HepG2 (cell line): ENCODE data around the gene ARHGAP26. TPM values are rescaled to one million over a fixed set of nuclear protein-coding genes. Genes with fewer than 3 reads are reported as not detected.

Source experiments
- ATAC-seq: fragments of 200-7000 bp; cut with Tn5 transposase; 3 replicates; pipeline ENCODE4 v1.9.1; 2020; ENCODE audit warnings: mild to moderate bottlenecking, moderate library complexity
- BruUV-seq: library from RNA; stranded (reverse); fragments of 400-500 nt; replicated peaks from 2 replicates; lab custom pipeline; 2021; lab: Mats Ljungman, UMichigan
- CTCF ChIA-PET: fragments of 300-600 bp; formaldehyde crosslinking; extraction: SDS; loops from one replicate; lab custom pipeline; 2021; ENCODE audit warnings: low total read pairs, inconsistent platforms, low intra/inter-chr PET ratio; lab: Yijun Ruan, JAX
- POLR2A ChIA-PET: fragments of 350-600 bp; sonication (Branson Sonifier 250); formaldehyde crosslinking; loops from one replicate; lab custom pipeline; 2020; ENCODE audit warnings: antibody characterized with exemption, inconsistent platforms; lab: Yijun Ruan, JAX
- DNase-seq: peaks from one replicate; pipeline ENCODE4 v3.0.0-alpha.2; 2015; ENCODE audit warnings: low spot score
- FAIRE-seq: peaks from 3 replicates; lab custom pipeline; 2011; peaks lifted over from hg19 to GRCh38; lab: Jason Lieb, UNC
- H2AFZ ChIP-seq: one replicate; pipeline ENCODE4 v1.6.1; 2011; ENCODE audit warnings: low read length, inconsistent platforms
- H3K27ac ChIP-seq: fragments of 300-600 bp; 3 replicates; pipeline ENCODE4 v1.8.0; 2011; ENCODE audit warnings: mixed run types, mild to moderate bottlenecking, mixed read lengths, low read length, inconsistent platforms; ENCODE audit not compliant: insufficient read depth; ENCODE audit errors: extremely low read length
- H3K27me3 ChIP-seq, 2 experiments: fragments of 200-600 bp in 1 of 2; 2 replicates in 1 of 2; 3 replicates in 1 of 2; pipeline versions ENCODE4 v1.6.0 to v1.8.0; 2011; ENCODE audit warnings: low read length in 2 of 2, mild to moderate bottlenecking in 2 of 2, moderate library complexity in 2 of 2, inconsistent platforms in 1 of 2; ENCODE audit not compliant: insufficient read depth in 2 of 2, control insufficient read depth in 1 of 2
- H3K36me3 ChIP-seq, 2 experiments: fragments of 200-600 bp in 1 of 2; replicated peaks in 1 of 2; 2 replicates in 1 of 2; 3 replicates in 1 of 2; pipeline versions ENCODE4 v1.5.1 to v1.8.0; 2011; ENCODE audit warnings: low read length in 2 of 2, inconsistent platforms in 1 of 2; ENCODE audit not compliant: insufficient read depth in 2 of 2, control insufficient read depth in 1 of 2
- H3K4me1 ChIP-seq: 2 replicates; pipeline ENCODE4 v1.5.1; 2012; ENCODE audit warnings: low read length, inconsistent platforms; ENCODE audit not compliant: insufficient read depth
- H3K4me2 ChIP-seq: 2 replicates; pipeline ENCODE4 v1.6.0; 2011; ENCODE audit warnings: low read depth, low read length, inconsistent platforms
- H3K4me3 ChIP-seq, 3 experiments: fragments of 200-600 bp in 1 of 3; sonication (generic), shearing (Covaris generic) in 1 of 3; replicated peaks in 1 of 3; 2 replicates each; pipeline ENCODE4 v1.5.1; 2011 to 2016; ENCODE audit warnings: low read length in 3 of 3, inconsistent platforms in 2 of 3, low read depth in 2 of 3, mild to moderate bottlenecking in 2 of 3, control low read depth in 1 of 3, mixed read lengths in 1 of 3; ENCODE audit not compliant: insufficient read depth in 1 of 3
- H3K79me2 ChIP-seq: one replicate; pipeline ENCODE4 v1.6.1; 2011; ENCODE audit warnings: low read length, inconsistent platforms; ENCODE audit not compliant: insufficient read depth
- H3K9ac ChIP-seq: 2 replicates; pipeline ENCODE4 v1.6.0; 2011; ENCODE audit warnings: mild to moderate bottlenecking, low read depth, low read length, inconsistent platforms; ENCODE audit not compliant: insufficient read depth
- H3K9me3 ChIP-seq: 2 replicates; pipeline ENCODE4 v1.5.1; 2012; ENCODE audit warnings: mild to moderate bottlenecking, low read length
- H4K20me1 ChIP-seq: 2 replicates; pipeline ENCODE4 v1.6.0; 2011; ENCODE audit warnings: inconsistent platforms, mild to moderate bottlenecking, low read length, moderate library complexity; ENCODE audit not compliant: insufficient read depth
- FOXC1 ChIP-seq: sonication (generic); formaldehyde crosslinking; IDR thresholded peaks from 2 replicates; pipeline ENCODE4 v1.8.0; 2022; ENCODE audit warnings: mild to moderate bottlenecking, missing genetic modification reagents, borderline replicate concordance
- SRY ChIP-seq: sonication (generic); formaldehyde crosslinking; IDR thresholded peaks from 2 replicates; pipeline ENCODE4 v1.8.0; 2022; ENCODE audit warnings: mild to moderate bottlenecking, missing genetic modification reagents
- ZNF382 ChIP-seq: sonication (generic); formaldehyde crosslinking; IDR thresholded peaks from 2 replicates; pipeline ENCODE4 v1.5.0; 2020; ENCODE audit warnings: missing genetic modification reagents, mild to moderate bottlenecking, borderline replicate concordance
- WGBS: methylation state at CpG from one replicate; pipeline ENCODE4 v1.1.6; 2017; ENCODE audit warnings: low lambda C conversion rate; 5-methylcytosine and 5-hydroxymethylcytosine counted together
- in situ Hi-C: cut with HindIII; loops from 2 replicates; pipeline ENCODE4 v1.10.0; 2017; ENCODE audit warnings: low pct_unique_long_range_greater_than_20kb; ENCODE audit not compliant: extremely low pct_ligation_motif_present
- intact Hi-C: fragments of 100-400 bp; cut with micrococcal nuclease; formaldehyde crosslinking; loops from one replicate; pipeline ENCODE4 v1.10.0; 2022; ENCODE audit not compliant: unreplicated experiment
- polyA plus RNA-seq, 8 experiments: library from polyadenylated mRNA; depleted of rRNA in 3 of 8; stranded (reverse) in 7 of 8; unstranded in 1 of 8; fragments of >200 nt; fragmentation: Illumina TruSeq in 4 of 8; extraction: Trizol in 4 of 8; gene quantifications; 2 replicates each; pipeline versions ENCODE4 v1.2.1 to v1.2.3, GENCODE V29; 2011 to 2016; ENCODE audit warnings: low read depth in 4 of 8, missing spikeins in 1 of 8, mixed read lengths in 1 of 8; ENCODE audit not compliant: insufficient read depth in 1 of 8
- total RNA-seq, 5 experiments: library from RNA; depleted of rRNA; stranded (reverse); fragments of >200 nt; fragmentation: Illumina TruSeq; extraction: Trizol; gene quantifications; 2 replicates each; pipeline ENCODE4 v1.2.3, GENCODE V29; 2016; ENCODE audit warnings: low read depth in 1 of 5
- TF ChIP-seq, protein P1 (sequence below): sonication (generic); formaldehyde crosslinking; IDR thresholded peaks from 2 replicates; pipeline ENCODE4 v1.5.1; 2020; ENCODE audit warnings: missing genetic modification reagents, mild to moderate bottlenecking, borderline replicate concordance
- TF ChIP-seq, protein P2 (sequence below): sonication (generic); formaldehyde crosslinking; IDR thresholded peaks from 2 replicates; pipeline ENCODE4 v1.9.0; 2021; ENCODE audit warnings: missing genetic modification reagents, borderline replicate concordance

The ARHGAP26 gene
- total and polyA plus RNA-seq, 2 of the 13 experiments (the other 11 are each of a cell fraction or from before 2014, with no cell fraction given) = 9.6 to 18.2 TPM

DNA sequence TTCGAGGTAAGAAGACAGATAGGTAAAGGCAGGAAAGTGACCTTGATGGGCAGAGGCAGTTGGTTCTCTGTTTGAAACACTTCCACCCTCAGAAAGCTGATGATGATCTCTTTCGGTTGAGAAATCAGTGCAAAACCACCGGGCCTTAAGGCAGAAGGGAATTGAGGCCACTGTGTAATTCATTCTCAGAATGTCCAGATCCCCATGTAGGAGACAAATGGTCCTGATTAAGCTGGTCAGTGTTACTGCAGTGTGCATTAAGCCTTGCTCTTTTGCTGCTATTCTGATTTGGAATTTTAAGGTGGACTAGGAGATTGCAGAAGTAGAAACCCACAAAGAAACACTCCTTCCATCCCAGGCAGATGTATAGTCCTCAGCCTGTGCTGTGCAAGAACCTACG lies 255.2 kb downstream of the ARHGAP26 start:
- Histone ChIP-seq H3K79me2 (no peaks in the 10 kb centered on the region), H3K27ac (no peak overlapping the region), H3K36me3 (peaks cover 0 to 9% of the 10 kb centered on the region in 2 experiments; a peak in 3 of 5 replicates), H3K4me2 (no peak overlapping the region), H3K4me1 (peaks cover 11% of the 10 kb centered on the region), H4K20me1 (no peaks in the 10 kb centered on the region), H3K4me3 (no peak overlapping the region)
- ATAC-seq = no peak
- CTCF ChIA-PET = no interaction called here
- no peak for FAIRE-seq
- DNase-seq = no peak
- in situ Hi-C loops = loop anchor here (10.0 kb wide), 1 partner anchor 799 kb away; no protein-coding TSS in a partner anchor
- TF ChIP-seq, protein P1, sequence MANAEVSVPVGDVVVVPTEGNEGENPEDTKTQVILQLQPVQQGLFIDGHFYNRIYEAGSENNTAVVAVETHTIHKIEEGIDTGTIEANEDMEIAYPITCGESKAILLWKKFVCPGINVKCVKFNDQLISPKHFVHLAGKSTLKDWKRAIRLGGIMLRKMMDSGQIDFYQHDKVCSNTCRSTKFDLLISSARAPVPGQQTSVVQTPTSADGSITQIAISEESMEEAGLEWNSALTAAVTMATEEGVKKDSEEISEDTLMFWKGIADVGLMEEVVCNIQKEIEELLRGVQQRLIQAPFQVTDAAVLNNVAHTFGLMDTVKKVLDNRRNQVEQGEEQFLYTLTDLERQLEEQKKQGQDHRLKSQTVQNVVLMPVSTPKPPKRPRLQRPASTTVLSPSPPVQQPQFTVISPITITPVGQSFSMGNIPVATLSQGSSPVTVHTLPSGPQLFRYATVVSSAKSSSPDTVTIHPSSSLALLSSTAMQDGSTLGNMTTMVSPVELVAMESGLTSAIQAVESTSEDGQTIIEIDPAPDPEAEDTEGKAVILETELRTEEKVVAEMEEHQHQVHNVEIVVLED (CRISPR knock-in tag) = no peak
- TF ChIP-seq, protein P2, sequence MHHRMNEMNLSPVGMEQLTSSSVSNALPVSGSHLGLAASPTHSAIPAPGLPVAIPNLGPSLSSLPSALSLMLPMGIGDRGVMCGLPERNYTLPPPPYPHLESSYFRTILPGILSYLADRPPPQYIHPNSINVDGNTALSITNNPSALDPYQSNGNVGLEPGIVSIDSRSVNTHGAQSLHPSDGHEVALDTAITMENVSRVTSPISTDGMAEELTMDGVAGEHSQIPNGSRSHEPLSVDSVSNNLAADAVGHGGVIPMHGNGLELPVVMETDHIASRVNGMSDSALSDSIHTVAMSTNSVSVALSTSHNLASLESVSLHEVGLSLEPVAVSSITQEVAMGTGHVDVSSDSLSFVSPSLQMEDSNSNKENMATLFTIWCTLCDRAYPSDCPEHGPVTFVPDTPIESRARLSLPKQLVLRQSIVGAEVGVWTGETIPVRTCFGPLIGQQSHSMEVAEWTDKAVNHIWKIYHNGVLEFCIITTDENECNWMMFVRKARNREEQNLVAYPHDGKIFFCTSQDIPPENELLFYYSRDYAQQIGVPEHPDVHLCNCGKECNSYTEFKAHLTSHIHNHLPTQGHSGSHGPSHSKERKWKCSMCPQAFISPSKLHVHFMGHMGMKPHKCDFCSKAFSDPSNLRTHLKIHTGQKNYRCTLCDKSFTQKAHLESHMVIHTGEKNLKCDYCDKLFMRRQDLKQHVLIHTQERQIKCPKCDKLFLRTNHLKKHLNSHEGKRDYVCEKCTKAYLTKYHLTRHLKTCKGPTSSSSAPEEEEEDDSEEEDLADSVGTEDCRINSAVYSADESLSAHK = no peak
- no peak for TF ChIP-seq ZNF382 (CRISPR knock-in tag)
- TF ChIP-seq FOXC1 (CRISPR knock-in tag) = no peak
- TF ChIP-seq SRY (CRISPR knock-in tag) = no peak
- TF ChIP-seq, all 625 proteins: peak for 0
- no TSS peak for BruUV-seq
- intact Hi-C loops = no loop called here
- POLR2A ChIA-PET = no interaction called here
- H2AFZ ChIP-seq = no peak overlapping the region
- H3K9ac ChIP-seq = no peak overlapping the region
- WGBS = 89% methylated on average over 4 of the region's 4 CpGs
- H3K9me3 ChIP-seq = no peaks in the 10 kb centered on the region
- no peaks in the 10 kb centered on the region for H3K27me3 ChIP-seq
